GM12865 (cell line): Measurements from ENCODE around the gene FKTN.

Source experiments
- DNase-seq: peaks from one replicate; pipeline ENCODE4 v3.0.0; 2010; ENCODE audit warnings: low read depth
- H3K4me3 ChIP-seq: 2 replicates; pipeline ENCODE4 v1.5.1; 2011; ENCODE audit warnings: mild to moderate bottlenecking, low read depth, low read length, control low read depth
- TF ChIP-seq, protein P1 (sequence below): IDR thresholded peaks from 2 replicates; pipeline ENCODE4 v1.5.1; 2011; ENCODE audit warnings: low read length, control low read depth, low read depth, inconsistent platforms; ENCODE audit not compliant: insufficient read depth; ENCODE audit errors: missing control alignments

The FKTN gene

DNA sequence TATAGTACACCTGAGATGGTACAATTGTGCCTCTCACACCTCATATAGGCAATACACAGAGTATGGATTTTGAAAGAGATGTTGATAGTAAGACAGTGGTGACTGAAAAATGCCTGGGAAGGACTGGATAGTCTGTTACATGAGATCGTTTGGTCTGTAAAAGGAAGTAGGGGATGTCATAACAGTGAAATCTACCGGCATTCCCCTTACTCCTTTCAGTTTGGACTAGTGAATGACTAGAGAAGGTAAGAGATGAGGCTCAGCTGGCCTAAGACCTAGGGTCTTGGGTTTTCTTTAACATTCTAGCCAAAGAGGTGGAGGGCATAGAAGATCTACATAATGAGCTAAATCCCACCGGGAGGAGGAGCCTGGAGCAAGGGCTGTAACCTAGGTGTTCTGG lies 112.4 kb downstream of the FKTN start:
- no peak overlapping the region for H3K4me3 ChIP-seq
- DNase-seq, result no peak
- TF ChIP-seq, protein P1, sequence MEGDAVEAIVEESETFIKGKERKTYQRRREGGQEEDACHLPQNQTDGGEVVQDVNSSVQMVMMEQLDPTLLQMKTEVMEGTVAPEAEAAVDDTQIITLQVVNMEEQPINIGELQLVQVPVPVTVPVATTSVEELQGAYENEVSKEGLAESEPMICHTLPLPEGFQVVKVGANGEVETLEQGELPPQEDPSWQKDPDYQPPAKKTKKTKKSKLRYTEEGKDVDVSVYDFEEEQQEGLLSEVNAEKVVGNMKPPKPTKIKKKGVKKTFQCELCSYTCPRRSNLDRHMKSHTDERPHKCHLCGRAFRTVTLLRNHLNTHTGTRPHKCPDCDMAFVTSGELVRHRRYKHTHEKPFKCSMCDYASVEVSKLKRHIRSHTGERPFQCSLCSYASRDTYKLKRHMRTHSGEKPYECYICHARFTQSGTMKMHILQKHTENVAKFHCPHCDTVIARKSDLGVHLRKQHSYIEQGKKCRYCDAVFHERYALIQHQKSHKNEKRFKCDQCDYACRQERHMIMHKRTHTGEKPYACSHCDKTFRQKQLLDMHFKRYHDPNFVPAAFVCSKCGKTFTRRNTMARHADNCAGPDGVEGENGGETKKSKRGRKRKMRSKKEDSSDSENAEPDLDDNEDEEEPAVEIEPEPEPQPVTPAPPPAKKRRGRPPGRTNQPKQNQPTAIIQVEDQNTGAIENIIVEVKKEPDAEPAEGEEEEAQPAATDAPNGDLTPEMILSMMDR, result no peak

DNA sequence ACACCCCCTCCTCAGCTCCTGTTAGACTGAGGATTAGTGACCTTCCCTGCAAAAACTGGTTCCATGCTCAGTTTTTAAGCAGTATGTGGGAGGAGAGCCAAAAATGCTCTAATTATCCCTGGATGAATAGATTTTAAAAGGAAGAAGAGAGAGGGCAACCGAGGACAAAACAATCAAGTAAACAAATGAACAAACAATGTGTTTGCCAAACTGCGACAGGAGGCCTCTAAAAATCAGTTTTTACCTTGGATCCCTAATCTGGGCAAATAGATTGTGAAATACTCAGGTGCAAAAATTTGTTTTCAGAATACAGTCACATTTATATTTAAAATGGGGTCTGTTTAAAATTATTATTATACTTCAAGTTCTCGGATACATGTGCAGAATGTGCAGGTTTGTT lies 112.8 kb downstream of the FKTN start:
- TF ChIP-seq, protein P1, result no peak
- H3K4me3 ChIP-seq, result no peak overlapping the region

DNA sequence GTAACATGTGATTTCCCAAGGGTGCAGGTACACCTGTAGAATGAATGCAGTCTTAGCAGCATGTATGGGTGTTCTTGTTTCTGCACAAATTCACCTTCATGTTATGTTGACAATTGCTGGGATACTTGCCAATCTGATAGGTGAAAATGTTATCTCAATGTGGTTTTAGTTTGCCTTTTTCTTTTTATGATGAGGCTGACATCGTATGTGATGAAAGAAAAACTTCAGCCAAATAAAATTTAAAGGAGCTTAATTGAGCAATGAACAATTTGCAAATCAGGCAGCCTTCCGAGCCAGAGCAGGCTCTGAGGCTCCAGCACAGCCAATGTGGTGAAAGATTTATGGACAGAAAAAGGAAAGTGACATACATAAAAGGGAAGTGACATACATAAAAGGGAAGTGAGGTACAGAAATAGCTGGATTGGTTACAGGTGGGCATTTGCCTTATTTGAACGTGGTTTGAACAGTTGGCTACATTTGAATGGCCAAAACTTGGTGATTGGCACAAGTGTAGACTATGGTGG lies 114.8 kb downstream of the FKTN start:
- TF ChIP-seq, protein P1, result no peak
- peak; percentile 12 for DNase-seq
- H3K4me3 ChIP-seq, result no peak overlapping the region

More for the DNA sequence above, 112.8 kb downstream of the FKTN start:
- DNase-seq, result no peak

DNA sequence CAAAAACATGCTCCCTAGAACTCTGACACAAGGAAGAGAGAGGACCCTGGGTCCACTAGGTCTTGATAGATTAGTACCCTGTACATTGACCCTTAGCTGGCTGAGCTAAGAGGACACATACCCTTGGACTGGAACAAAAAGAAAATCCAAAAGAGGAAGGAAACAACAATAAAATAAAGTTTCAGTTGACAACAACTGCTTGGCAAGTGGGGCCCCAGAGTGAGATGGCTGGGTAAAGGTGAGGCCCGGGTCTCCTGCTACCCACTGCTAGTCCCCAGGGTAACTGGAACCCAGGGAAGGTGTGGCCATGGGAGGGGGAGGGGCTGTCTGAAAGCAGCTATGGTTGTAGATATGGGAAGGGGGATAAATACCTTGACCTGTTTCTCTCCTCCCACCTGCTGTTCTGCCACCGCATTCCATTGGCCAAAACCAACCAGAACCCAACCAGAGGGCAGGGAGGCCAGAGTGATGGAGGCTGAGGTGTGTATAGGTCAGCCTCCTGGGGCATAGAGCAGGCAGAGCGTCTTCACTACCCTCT lies 116.0 kb downstream of the FKTN start:
- DNase-seq, result no peak
- TF ChIP-seq, protein P1, result no peak
- no peak overlapping the region for H3K4me3 ChIP-seq

DNA sequence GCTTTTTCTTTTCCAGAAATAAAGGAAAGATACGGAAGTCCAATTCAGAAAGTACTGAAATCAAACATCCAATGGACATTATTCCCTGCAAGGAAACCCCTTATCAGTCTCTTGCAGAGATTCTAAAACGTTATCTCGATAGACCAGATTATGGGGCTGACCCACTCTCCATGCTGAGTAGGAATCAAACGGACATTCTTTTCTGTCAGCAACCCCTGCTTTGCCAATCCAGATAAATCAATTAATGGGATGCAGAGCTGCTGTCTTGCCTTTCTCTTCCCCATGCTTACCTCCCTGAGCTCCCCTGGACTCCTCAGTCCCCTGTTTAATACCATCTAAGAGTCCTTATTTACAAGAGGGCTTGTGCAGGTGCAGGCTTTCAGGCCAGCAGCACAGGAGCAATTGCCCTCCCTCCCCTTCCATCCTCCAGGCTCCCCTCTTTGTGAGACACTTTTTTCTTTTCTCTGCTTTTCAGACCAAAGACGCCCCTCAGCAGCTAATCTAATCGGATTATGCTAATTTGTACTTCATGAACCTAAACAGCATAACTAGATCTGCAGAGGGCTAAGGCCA lies 118.5 kb downstream of the FKTN start:
- no peak for DNase-seq
- no peak overlapping the region for H3K4me3 ChIP-seq
- TF ChIP-seq, protein P1, result no peak

DNA sequence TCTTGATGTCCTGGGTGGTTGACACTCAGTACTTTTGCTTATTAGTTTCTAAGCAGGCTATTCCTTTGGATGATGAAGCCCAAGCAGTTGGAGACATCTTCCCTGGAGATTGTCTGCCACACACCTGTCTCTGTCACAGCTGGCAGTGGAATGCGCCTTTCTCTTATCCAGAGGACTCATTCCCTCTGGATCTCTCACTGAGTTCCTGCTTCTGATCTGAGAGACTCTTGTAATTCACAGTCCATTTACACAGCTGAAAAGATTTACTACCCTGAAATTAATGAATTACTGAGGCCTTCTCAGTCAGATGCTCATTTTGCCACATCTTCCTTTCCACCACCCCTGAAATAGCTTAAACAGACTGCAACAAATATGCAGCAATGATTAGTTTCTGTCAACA lies 120.2 kb downstream of the FKTN start:
- TF ChIP-seq, protein P1, result no peak
- no peak overlapping the region for H3K4me3 ChIP-seq
- DNase-seq, result no peak

DNA sequence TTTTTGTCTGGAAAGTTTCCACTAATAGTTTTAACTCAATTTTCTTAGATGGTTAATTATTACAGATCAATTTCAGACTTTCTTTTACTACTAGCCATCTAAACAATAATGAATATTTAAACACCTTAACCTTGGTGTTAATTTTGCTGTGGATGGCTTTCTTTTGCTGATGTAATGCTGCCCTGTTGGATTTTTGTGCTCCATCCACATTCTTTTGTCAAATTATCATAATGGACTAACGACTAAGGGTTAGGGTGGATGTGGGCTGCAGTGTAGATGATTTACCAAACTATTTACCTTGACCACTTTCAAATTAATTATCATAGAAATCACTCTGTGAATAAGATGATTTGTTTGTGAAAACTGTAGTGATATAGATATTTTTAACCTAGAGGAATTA lies 120.8 kb downstream of the FKTN start:
- H3K4me3 ChIP-seq, result no peak overlapping the region
- TF ChIP-seq, protein P1, result no peak
- DNase-seq, result no peak
